IPS-NIHi7 (cell line): Measurements from ENCODE around the gene APBB2.
"Not testable (repeated sequence)": the region's sequence is repeated elsewhere in the genome, so short reads cannot be mapped to it uniquely, and the experiment has no call there.

Experiments used
- DNase-seq: peaks from one replicate; pipeline ENCODE4 v3.0.0; 2012; ENCODE audit warnings: mixed read lengths; ENCODE audit errors: extremely low spot score

APBB2 gene

DNA sequence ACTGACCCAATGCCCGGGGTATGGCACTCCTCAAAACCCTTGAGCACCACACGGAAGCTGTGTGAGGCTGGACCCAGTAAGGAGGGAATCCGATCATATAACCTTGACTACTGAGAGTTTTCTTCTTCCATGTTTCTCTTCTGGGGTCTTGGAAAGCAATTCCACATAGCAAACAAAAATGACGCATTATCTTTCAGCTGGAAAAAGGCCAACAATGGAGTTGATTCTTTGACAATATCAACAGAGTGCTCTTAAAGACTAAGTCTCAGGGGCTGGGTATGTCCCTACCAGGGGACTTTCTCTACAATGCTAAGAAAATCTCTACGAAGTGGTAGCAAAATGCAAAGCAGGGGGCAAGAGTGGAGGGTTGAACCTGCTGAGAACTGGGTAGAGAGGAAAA lies 276.0 kb downstream of the APBB2 start:
- no peak for DNase-seq

GRCh38 chr4:40937140-40937725 lies 277.1 kb downstream of the APBB2 start:
- no peak for DNase-seq

GRCh38 chr4:40934676-40935075 lies 279.7 kb downstream of the APBB2 start:
- DNase-seq, result peak; percentile 36

DNA sequence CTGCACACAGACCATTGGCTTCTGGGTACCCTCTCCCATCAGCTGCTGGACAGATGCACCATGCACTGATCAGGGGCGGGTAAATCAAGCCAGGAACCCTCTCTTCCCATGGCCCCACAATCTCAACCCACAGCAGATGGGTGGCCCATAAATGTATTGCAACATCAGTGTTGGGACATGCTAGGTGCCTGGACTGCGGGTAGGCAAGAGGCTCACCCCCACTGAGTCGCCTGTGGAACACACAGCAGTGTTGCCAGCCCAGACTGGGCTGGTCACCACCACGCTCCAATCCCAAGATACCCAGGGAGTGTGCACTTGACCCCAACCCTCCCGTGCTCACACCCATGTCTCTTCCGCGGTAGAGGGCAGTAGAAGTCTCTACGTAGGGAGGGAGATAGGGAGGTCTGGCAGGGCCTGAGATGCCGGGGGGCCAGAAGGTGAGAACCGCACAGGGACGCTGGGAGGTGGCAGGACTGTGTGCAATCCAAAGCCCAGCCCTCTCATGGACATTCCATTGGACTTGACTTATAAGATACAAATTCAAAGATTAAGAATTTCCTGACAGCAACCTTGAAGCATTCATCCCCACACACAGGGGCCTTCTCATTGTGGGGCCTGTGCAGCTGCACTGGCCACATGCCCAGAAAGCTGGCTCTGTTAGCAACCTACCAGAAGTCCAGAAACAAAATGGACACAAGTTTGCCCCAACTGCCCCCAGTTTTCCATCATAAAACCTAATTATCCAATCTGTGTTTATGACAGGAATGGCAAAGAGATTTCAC lies 280.9 kb downstream of the APBB2 start:
- DNase-seq, result no peak

DNA sequence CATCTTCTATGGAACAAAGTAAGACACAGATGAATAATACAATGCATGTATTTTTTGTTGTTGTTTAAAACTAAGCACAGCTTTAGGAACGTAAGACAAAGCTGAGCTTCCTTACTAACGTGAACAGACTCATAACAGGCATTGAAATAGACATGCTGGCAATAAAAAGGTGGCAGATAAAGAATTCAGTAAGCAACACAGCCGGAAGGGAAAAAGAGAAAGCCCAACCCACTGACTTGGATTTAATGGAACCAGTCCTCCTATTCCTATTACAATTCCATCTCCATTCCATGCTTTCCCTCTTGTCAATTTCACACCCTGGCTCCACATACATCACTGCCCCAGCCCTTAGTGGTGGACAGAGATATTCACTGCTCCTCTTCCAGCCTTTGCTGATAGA lies 282.5 kb downstream of the APBB2 start:
- no peak for DNase-seq

DNA sequence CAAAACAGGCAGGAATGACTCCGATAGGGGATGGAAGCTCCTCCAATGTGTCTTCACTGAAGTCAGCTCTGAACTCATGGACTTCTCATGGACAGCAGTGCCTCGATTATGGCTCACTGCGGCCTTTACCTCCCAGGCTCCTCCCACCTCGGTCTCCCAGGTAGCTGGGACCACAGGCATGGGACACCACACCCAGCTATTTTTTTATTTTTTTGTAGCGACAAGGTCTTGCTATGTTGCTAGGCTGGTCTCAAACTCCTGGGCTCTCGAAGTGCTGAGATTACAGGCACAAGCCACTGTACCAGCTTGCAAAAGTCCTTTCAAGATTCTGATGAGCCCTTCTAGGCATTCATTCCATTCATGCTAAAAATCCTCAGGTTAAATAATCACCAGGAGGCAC lies 283.1 kb downstream of the APBB2 start:
- DNase-seq, result no peak

GRCh38 chr4:40927074-40927473 lies 287.3 kb downstream of the APBB2 start:
- DNase-seq, result no peak

DNA sequence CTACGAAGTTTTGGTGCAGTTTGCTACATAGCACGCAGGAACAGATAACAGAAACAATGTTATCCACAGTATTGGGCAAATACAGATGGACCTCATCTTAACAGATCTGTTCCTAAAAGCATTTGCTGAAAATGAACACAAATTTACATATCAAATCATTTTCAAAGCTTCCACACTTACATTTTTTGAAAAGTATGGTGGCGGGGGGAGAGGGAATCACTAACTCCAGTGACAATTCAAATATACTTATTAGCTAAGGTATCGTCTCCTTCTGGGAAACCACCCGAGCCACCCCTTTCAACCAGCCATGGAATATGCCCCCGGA lies 289.6 kb downstream of the APBB2 start:
- no peak for DNase-seq

GRCh38 chr4:40924096-40924792 lies 290.1 kb downstream of the APBB2 start:
- DNase-seq, result peak; percentile 80

GRCh38 chr4:40923316-40924095 lies 290.8 kb downstream of the APBB2 start:
- DNase-seq, result no peak

GRCh38 chr4:40919976-40920375 lies 294.4 kb downstream of the APBB2 start:
- not testable (repeated sequence) for DNase-seq

- DNase-seq, result no peak
These were observed 296.0 kb downstream of the APBB2 start for GRCh38 chr4:40918330-40918729.

- peak; percentile 86 for DNase-seq
These were observed 297.5 kb downstream of the APBB2 start for GRCh38 chr4:40916880-40917279.

- DNase-seq, result no peak
These were observed 298.2 kb downstream of the APBB2 start for GRCh38 chr4:40916218-40916555.

- no peak for DNase-seq
These were observed 298.8 kb downstream of the APBB2 start for GRCh38 chr4:40915318-40916217.

GRCh38 chr4:40912460-40913184 lies 301.7 kb downstream of the APBB2 start:
- DNase-seq, result no peak

DNA sequence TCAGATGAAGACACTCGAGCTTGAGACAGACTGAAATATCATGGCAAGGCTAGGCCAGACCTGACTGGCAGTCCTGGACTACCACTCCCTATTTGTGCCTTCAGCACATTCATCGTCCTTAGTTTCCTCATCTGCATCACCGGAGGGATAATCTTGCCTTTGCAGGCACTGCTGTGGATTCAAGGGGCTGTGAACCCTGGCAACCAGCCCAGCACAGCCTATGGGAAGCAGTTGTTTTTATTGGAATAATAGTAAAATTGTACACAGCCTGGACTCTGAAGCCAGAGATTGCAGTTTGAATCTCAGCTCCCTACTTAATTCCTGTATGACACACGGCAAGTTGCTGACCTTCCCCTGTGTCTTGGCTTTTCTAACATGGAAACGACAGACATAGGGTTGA lies 303.6 kb downstream of the APBB2 start:
- DNase-seq, result no peak

GRCh38 chr4:40909363-40909876 lies 304.9 kb downstream of the APBB2 start:
- DNase-seq, result no peak

GRCh38 chr4:40908702-40909362 lies 305.5 kb downstream of the APBB2 start:
- DNase-seq, result peak; percentile 88

- peak; percentile 20 for DNase-seq
These were observed 306.0 kb downstream of the APBB2 start for GRCh38 chr4:40908297-40908696.
